ENCODE data around the gene GIMAP8. TPM values are rescaled to one million over a fixed set of nuclear protein-coding genes. Genes with fewer than 3 reads are reported as not detected.
"Not testable (repeated sequence)": the region's sequence is repeated elsewhere in the genome, so short reads cannot be mapped to it uniquely, and the experiment has no call there.

Gene GIMAP8
- polyA plus RNA-seq, 1 experiment = not detected

DNA sequence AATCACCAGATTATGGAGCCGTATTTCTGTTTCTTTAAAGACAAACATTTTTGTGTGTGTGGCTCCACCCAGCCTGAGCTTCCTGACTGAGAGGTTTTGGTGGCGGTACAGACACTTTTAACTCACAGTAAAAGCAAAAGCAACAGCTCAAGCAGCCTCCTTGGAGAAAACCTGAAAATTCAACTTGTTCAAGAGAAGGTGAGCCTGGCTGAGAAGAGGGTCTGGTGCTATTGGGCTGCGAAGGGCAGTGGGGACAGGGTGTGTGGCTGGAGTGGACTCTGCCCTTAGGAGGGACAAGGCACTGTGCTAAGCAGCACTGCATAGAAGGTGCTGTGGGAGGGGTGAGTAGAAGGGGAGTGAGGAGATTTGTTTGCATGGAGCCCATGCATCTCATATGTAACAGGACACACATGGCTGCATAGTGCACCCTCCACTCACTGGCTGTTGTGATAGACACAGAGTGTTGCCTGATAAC, 64.4 kb downstream of the GIMAP8 start, which contains the start of gene GIMAP7:
Gene GIMAP7 (plus strand): TSS at position 125 of the 475 bp plus-strand sequence. CDS start 5,103 bp downstream, outside the sequence.
- Histone ChIP-seq H3K36me3 (ENCODE audit: control insufficient read depth, insufficient read depth, low read length) (no peaks in the 10 kb centered on the region), H3K4me3 (ENCODE audit: low read depth, low read length) (no peak within 1 kb of the TSS), H3K27me3 (ENCODE audit: control insufficient read depth, insufficient read depth, low read length) (no peaks in the 10 kb centered on the region)
- CTCF ChIA-PET = no interaction called here
- no peak for DNase-seq (ENCODE audit: low read depth)
- TF ChIP-seq, protein P1, sequence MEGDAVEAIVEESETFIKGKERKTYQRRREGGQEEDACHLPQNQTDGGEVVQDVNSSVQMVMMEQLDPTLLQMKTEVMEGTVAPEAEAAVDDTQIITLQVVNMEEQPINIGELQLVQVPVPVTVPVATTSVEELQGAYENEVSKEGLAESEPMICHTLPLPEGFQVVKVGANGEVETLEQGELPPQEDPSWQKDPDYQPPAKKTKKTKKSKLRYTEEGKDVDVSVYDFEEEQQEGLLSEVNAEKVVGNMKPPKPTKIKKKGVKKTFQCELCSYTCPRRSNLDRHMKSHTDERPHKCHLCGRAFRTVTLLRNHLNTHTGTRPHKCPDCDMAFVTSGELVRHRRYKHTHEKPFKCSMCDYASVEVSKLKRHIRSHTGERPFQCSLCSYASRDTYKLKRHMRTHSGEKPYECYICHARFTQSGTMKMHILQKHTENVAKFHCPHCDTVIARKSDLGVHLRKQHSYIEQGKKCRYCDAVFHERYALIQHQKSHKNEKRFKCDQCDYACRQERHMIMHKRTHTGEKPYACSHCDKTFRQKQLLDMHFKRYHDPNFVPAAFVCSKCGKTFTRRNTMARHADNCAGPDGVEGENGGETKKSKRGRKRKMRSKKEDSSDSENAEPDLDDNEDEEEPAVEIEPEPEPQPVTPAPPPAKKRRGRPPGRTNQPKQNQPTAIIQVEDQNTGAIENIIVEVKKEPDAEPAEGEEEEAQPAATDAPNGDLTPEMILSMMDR (IDR thresholded peaks at IDR 0.05; ENCODE audit: insufficient read depth, low read depth, low read length) = no peak
- POLR2A ChIA-PET = no interaction called here

DNA sequence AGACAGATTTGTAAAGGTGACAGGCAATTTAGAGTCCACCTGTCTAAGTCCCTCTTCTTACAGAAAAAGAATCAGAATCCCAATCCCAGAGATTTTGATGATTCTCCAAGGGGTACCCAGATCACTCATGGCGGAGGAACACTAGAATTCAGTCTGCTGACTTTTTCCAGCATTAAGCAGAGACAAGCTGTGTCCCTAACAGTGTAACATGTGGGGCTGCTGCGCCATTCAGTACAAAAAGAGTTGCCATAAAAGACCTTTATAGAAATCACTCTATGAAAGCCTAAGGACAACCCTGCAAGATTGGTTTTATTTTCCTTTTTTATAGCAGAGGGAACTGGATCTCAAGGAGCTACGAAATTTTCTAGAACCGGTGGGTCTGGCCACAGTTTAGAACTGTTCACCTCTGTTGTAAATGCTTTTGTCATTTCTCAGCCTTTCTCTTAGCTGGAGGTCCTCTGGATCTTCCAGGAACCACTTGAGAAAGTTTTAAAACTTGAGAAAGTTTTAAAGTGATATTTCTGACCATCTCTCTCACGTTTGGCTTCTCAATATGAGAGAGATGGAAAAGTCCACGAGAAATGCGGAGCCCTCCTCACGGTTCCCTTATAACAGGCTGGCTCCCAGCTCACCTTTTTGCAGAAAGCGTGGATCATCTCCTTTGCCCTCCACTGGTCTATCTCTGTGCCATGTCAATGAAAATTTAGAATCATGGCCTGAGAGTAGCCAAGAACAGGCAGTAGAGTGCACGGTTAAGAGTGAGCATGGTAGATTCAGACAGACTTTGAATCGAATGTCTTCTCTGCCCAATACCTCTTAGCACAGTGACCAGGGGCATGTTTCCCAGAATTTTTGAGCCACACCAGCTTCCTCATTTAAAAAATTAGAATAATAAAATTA, 65.1 kb downstream of the GIMAP8 start:
- CTCF ChIA-PET = no interaction called here
- POLR2A ChIA-PET = no interaction called here
- H3K27me3 ChIP-seq (ENCODE audit: control insufficient read depth, insufficient read depth, low read length) = no peaks in the 10 kb centered on the region
- no peaks in the 10 kb centered on the region for H3K36me3 ChIP-seq (ENCODE audit: control insufficient read depth, insufficient read depth, low read length)
- TF ChIP-seq, protein P1 (IDR thresholded peaks at IDR 0.05; ENCODE audit: insufficient read depth, low read depth, low read length) = no peak
- no peak for DNase-seq (ENCODE audit: low read depth)
- no peak overlapping the region for H3K4me3 ChIP-seq (ENCODE audit: low read depth, low read length)

DNA sequence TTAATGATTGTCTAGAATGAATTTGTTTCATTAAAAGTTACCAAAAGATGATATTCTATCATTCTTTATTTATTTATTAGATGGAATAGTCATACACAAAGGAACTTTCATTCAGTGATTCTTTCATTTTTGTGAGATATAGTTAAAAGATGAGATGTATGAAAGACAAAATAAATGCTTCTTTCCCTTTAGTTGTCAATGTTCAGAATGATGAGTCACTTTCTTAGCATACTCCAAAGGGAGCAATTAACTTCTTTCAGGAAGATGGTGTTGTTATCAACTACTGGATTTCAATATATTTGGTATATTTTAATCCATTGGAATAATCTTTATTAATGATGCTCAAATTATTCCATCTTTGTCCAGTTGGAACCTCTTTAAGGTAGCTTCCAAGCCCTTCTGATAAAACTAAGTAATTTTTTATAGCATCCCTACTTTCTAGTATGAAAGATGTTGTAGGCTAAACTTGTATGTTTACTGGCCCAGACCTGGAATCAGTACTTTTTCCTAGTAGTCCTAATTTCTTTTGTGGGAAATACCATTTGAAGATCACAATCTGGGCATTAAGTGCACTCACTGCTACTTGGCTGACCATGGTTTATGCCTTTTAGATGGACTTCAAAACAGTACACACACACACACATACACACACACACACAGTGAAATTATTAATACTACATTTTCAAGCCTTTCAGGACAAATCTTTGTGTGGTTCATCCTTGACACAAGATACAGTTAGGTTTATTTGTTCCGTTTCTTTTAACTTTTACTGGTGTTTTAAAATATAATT, 66.7 kb downstream of the GIMAP8 start:
- no peaks in the 10 kb centered on the region for H3K27me3 ChIP-seq (ENCODE audit: control insufficient read depth, insufficient read depth, low read length)
- TF ChIP-seq, protein P1 (IDR thresholded peaks at IDR 0.05; ENCODE audit: insufficient read depth, low read depth, low read length) = no peak
- POLR2A ChIA-PET = no interaction called here
- H3K4me3 ChIP-seq (ENCODE audit: low read depth, low read length) = no peak overlapping the region
- no peak for DNase-seq (ENCODE audit: low read depth)
- CTCF ChIA-PET = no interaction called here
- H3K36me3 ChIP-seq (ENCODE audit: control insufficient read depth, insufficient read depth, low read length) = no peaks in the 10 kb centered on the region

DNA sequence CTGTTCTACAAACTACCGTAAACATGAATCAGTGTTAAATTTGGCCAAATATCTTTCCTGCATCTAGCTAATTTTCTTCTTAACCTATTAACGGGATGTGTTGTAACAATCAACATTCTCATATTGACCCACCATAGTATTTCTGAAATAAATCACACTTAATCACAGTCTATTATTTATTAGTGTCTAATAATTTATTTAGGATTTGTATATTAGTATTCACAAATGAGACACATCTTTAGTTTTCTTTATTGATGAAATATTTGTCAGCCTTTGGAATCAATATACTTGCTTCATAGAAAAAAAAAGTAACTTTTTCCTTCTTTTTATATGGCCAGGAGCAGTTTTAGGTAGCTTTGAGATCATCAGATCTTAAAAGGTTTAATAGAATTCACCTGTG, 68.9 kb downstream of the GIMAP8 start:
- H3K4me3 ChIP-seq (ENCODE audit: low read depth, low read length) = no peak overlapping the region
- no peak for DNase-seq (ENCODE audit: low read depth)
- no peaks in the 10 kb centered on the region for H3K27me3 ChIP-seq (ENCODE audit: control insufficient read depth, insufficient read depth, low read length)
- TF ChIP-seq, protein P1 (IDR thresholded peaks at IDR 0.05; ENCODE audit: insufficient read depth, low read depth, low read length) = no peak
- no peaks in the 10 kb centered on the region for H3K36me3 ChIP-seq (ENCODE audit: control insufficient read depth, insufficient read depth, low read length)
- CTCF ChIA-PET = no interaction called here
- POLR2A ChIA-PET = no interaction called here

DNA sequence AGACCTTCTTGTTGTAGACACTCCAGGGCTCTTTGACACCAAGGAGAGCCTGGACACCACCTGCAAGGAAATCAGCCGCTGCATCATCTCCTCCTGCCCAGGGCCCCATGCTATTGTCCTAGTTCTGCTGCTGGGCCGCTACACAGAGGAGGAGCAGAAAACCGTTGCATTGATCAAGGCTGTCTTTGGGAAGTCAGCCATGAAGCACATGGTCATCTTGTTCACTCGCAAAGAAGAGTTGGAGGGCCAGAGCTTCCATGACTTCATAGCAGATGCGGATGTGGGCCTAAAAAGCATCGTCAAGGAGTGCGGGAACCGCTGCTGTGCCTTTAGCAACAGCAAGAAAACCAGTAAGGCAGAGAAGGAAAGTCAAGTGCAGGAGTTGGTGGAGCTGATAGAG, 69.7 kb downstream of the GIMAP8 start:
- no peak for DNase-seq (ENCODE audit: low read depth)
- Histone ChIP-seq H3K36me3 (ENCODE audit: control insufficient read depth, insufficient read depth, low read length) (no peaks in the 10 kb centered on the region), H3K27me3 (ENCODE audit: control insufficient read depth, insufficient read depth, low read length) (no peaks in the 10 kb centered on the region), H3K4me3 (ENCODE audit: low read depth, low read length) (no peak overlapping the region)
- ChIA-PET POLR2A (no interaction called here), CTCF (interaction anchor here (0.6 to 0.7 kb wide), 2 partner anchors 24 to 60 kb away, joined by 3 read pairs; no protein-coding TSS in a partner anchor)
- TF ChIP-seq, protein P1 (IDR thresholded peaks at IDR 0.05; ENCODE audit: insufficient read depth, low read depth, low read length) = no peak

DNA sequence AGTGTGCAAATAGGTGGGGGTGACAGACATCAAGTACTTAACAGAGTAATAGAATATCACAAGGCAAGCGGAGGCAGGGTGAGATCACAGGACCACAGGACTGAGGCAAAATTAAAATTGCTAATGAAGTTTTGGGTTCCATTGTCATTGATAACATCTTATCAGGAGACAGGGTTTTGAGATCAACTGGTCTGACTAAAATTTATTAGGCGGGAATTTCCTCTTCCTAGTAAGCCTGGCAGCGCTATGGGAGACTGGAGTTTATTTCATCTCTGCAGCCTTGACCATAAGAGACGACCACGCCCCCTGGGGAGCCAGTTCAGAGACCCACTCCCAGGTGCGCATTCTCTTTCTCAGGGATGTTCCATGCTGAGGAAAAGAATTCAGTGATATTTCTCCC, 72.5 kb downstream of the GIMAP8 start:
- not testable (repeated sequence) for H3K27me3 ChIP-seq (ENCODE audit: control insufficient read depth, insufficient read depth, low read length)

More for the DNA sequence above, 72.5 kb downstream of the GIMAP8 start:
- CTCF ChIA-PET; H3K4me3 ChIP-seq (ENCODE audit: low read depth, low read length); POLR2A ChIA-PET; DNase-seq (ENCODE audit: low read depth); H3K36me3 ChIP-seq (ENCODE audit: control insufficient read depth, insufficient read depth, low read length): not testable (repeated sequence)
